ENCODE data around the gene SBK3.

DNA sequence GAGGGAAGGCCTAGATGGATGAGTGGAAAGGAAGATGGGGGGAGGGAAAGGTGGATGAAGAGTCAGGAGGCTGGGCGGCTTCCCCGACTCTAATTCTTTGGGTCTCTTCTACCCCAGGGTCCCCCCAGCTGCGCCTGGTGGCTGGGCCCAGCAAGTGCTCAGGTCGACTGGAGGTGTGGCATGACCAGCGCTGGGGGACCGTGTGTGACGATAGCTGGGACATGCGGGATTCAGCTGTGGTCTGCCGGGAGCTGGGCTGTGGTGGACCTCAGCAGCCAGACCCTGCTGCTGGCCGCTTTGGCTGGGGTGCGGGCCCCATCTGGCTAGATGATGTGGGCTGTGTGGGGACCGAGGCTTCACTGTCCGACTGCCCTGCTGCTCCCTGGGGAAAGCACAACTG, 47.6 kb downstream of the SBK3 start:
- no peak for TF ChIP-seq GATA2 (IDR thresholded peaks at IDR 0.05; ENCODE audit: low read depth, low read length)
- TF ChIP-seq GATA3 (IDR thresholded peaks at IDR 0.05; ENCODE audit: low read depth, low read length) = no peak
